Activated T-cell treated with anti-CD3 and anti-CD28 coated beads for 48 hours (primary cell): ENCODE data around the gene TRIM13.
"Not testable (repeated sequence)": the region's sequence is repeated elsewhere in the genome, so short reads cannot be mapped to it uniquely, and the experiment has no call there.

Experiments used
- DNase-seq: peaks from one replicate; pipeline ENCODE4 v3.0.0-alpha.2; 2020; ENCODE audit warnings: low read depth

Gene TRIM13

DNA sequence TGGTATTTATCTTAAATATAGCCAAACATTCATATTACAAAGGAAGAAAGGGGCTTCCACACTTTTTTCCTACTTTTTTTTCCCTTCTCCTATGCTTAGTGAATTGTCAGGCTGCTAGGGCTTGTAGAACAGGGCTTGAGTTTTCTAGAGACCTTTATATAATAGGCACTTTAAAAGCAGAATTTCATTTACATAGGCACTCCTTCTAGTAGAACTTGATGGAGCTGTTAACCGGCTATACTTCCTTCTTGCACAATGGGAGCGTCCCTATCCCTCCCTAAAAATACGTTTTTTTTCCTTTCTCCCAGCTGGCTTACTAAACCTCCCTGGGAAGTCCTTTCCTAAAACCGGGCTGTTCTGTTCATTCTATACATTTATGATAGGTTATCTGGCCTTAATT, 1.1 kb downstream of the TRIM13 start:
- no peak for DNase-seq

- no peak for DNase-seq
These were observed 2.1 kb downstream of the TRIM13 start for GRCh38 chr13:49998714-49999624.

DNA sequence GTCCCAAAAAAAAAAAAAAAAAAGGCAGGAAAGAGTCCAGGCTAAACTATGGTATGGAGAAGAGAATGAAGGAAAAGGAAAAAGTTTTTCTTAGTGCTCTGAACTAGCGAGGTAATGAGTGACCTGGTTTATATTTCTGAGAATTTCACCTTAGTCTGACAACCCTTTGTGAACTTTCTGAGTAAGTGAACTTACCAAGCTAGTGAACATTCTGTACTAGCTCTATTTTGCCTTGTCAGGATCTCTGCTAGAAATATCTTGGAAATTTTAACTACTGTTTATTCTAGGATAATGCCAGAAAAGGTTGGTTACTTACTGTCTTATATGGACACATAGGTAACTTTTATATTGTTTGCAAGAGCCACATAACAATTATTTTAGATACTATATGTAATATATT, 4.4 kb downstream of the TRIM13 start:
- no peak for DNase-seq

GRCh38 chr13:50006426-50007135, 9.7 kb downstream of the TRIM13 start:
- DNase-seq: no peak

DNA sequence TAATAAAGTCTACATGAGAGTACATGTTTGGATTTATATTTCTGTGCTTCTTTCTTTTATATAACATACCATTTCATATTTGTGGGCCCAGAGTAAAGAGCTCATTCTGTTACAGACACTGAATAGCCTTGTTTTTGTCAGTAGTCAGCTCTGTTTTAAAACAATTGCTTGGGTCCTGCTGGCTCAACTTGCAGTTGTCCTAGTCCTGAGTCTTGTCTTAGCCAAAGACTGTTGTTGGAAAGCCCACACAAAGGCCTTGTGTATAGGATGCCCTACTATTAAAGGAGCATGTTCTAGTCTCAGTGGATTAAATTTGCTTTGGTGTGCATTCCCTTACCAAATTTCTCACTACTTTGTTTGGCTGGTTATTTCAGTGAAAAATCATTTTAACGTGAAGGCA, 14.6 kb downstream of the TRIM13 start:
- no peak for DNase-seq

DNA sequence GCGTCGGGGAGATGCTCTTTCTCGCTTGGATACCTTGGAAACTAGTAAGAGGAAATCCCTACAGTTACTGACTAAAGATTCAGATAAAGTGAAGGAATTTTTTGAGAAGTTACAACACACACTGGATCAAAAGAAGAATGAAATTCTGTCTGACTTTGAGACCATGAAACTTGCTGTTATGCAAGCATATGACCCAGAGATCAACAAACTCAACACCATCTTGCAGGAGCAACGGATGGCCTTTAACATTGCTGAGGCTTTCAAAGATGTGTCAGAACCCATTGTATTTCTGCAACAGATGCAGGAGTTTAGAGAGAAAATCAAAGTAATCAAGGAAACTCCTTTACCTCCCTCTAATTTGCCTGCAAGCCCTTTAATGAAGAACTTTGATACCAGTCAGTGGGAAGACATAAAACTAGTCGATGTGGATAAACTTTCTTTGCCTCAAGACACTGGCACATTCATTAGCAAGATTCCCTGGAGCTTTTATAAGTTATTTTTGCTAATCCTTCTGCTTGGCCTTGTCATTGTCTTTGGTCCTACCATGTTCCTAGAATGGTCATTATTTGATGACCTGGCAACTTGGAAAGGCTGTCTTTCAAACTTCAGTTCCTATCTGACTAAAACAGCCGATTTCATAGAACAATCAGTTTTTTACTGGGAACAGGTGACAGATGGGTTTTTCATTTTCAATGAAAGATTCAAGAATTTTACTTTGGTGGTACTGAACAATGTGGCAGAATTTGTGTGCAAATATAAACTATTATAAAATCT, 15.7 kb downstream of the TRIM13 start:
- no peak for DNase-seq

- no peak for DNase-seq
These were observed 17.5 kb downstream of the TRIM13 start for GRCh38 chr13:50014386-50014785.

DNA sequence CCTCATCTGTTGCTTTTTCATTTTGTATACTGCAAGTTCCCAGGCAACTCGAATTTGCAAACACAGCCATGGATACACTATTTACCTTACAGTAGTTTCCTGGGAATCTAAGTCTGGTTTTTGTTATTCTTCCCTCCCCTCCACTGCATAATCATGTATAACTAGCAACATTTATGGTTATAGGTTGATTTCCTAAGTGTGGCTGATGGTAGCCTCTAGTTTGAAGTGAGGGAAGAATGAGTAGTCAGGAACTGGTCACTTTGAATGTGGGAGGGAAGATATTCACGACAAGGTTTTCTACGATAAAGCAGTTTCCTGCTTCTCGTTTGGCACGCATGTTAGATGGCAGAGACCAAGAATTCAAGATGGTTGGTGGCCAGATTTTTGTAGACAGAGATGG, 18.4 kb downstream of the TRIM13 start, which contains the start of gene KCNRG:
KCNRG (plus strand) TSS at position 187 of the 400 bp plus-strand sequence; CDS start at position 237, 50 bp downstream.
- no peak for DNase-seq

DNA sequence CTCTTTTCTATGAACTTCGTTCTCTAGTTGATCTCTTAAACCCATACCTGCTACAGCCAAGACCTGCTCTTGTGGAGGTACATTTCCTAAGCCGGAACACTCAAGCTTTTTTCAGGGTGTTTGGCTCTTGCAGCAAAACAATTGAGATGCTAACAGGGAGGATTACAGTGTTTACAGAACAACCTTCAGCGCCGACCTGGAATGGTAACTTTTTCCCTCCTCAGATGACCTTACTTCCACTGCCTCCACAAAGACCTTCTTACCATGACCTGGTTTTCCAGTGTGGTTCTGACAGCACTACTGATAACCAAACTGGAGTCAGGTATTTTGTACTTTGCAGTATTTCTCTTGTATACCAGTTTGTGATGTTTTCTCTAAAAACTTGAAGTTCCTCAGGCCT, 18.9 kb downstream of the TRIM13 start:
- no peak for DNase-seq

DNA sequence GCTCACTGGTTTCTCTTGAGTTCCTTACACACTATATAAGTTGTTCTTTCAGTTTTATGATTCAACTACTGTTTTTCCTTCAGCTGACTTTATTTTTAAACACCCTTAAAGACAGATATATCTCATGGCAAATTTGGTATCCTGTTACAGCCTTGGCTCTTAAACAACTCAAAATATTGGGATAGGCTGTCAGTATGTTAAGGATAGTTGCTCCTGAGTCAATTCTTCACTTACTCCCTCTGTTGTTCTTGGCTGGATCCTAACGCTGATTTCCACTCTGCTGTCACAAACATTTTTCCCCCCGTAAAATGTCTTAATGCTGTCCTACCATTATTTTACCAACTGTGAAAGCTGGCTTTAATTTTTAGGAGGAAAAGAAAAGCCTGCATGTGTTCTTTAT, 19.6 kb downstream of the TRIM13 start:
- no peak for DNase-seq

GRCh38 chr13:50017819-50018218, 21.0 kb downstream of the TRIM13 start:
- DNase-seq: no peak

GRCh38 chr13:50025436-50025835, 28.6 kb downstream of the TRIM13 start:
- DNase-seq: no peak

- no peak for DNase-seq
These were observed 30.1 kb downstream of the TRIM13 start for GRCh38 chr13:50026788-50027473.

DNA sequence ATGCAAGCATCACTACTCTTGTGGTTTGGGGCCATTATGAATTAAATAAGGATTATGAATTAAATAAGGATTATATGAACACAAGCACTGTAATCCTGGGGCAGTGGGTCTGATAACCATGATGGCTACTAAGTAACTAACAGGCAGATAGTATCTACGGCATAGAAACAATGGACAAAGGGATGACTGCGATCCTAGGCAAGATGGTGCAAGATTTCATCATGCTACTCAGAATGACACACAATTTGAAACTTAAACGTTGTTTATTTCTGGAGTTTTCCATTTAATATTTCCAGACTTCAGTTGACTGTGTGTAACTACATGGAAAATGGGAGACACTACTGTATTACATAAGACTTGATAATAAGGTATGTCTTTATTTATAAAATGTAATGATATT, 33.5 kb downstream of the TRIM13 start:
- no peak for DNase-seq

DNA sequence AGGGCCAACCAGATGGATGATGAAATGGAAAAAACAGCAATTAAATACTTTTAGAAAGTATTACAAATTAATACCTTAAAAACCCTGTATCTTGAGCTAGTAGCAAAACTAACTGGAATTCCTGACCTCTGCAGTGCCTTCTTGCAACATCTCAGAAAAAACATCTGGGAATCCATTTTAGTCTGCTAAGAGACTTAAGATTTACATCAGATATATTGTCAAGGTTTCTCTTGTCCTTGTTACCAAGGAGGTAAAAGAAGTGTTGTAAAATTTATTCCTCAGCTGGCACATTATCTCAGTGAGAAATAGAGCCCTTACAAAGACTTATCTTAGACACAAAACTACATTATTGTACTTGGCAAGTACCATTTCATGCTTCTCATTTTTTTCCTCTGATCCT, 36.9 kb downstream of the TRIM13 start:
- DNase-seq: no peak

DNA sequence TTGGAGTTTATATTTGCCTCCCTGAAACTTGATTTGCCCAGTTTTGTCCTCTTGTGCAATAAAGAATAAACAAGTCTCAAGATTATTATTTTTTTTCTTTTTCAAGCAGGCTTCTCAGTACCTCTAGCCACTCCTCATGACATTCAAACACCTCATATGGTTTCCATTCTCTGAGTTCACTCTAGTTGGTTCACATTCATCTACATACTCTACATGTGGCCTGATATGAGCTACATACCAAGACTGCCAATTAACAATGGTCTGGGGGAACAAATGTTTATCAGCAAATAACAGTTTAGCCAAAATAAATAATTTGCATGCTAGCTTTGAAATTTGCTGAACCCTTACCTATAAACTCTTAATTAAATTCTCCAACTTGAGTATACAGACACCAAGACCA, 40.9 kb downstream of the TRIM13 start:
- no peak for DNase-seq

DNA sequence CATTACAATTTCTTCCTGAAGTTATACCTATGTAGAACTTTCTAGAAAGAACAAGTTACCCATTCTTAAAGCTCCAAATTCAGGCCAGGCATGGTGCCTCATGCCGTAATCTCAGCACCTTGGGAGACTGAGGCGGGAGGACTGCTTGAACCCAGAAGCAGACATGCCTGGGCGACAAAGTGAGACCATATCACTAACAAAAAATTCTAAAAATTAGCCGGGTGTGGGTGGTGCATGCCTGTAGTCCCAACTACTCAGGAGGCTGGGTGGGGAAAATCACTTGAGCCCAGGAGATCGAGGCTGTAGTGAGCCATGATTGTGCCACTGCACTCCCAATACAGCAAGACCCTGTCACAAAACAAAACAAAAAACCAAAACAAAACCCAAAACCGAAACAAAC, 41.4 kb downstream of the TRIM13 start:
- no peak for DNase-seq

DNA sequence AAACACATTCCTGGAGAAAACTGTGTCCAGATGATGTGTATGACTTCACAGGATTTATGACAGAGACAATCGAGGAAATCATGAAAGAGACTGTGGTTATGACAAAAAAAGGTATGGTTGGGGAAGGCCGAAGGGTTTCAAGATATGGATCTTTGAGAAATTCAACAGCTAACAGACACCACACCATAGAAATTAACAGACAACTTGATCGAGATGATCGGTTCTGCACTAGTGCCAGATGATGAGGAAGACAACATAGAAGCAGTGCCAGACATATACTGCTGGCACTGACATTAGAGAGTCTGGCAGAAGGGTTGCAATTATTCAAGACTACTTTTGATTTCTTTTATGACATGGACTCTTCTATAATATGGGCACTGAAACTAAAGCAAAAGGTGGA, 55.6 kb downstream of the TRIM13 start:
- DNase-seq: no peak

- DNase-seq: no peak
These were observed 57.0 kb downstream of the TRIM13 start for GRCh38 chr13:50053844-50054243.

DNA sequence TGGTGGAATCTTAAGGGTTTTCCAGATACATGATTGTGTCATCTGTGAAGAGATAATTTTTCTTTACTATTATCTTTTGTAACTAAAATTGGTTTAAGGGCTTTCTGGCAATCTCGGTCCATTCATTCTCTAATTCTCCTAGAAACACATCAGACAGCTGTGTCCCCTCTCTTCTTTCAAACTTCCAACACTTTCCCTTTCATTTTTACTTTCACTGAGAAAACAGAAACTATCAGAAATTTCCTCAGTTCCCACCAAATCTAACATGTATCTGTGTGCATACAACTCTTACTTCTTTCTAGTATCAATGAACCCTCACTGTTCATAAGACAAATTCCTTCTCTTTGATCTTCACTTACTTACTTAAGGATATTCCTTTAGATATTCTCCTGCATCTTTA, 58.6 kb downstream of the TRIM13 start:
- no peak for DNase-seq

GRCh38 chr13:50060718-50061117, 63.9 kb downstream of the TRIM13 start:
- DNase-seq: no peak

- DNase-seq: not testable (repeated sequence)
These were observed 65.5 kb downstream of the TRIM13 start for GRCh38 chr13:50062336-50062735.
